Naive thymus-derived CD8-positive, alpha-beta T cell (primary cell): ENCODE measurements around the gene COBL. TPM values are rescaled to one million over a fixed set of nuclear protein-coding genes. Genes with fewer than 3 reads are reported as not detected.
"Not testable (repeated sequence)": the region's sequence is repeated elsewhere in the genome, so short reads cannot be mapped to it uniquely, and the experiment has no call there.

Source experiments
- ATAC-seq, 2 donors: fragments of 150-1000 bp; cut with Tn5 transposase in 1 of 2; sonication (Bioruptor Pico), chemical (Tn5 transposase) in 1 of 2; 1 replicate in 1 of 2; 2 replicates in 1 of 2; pipeline ENCODE4 v1.10.0; 2021; ENCODE audit warnings: mild to moderate bottlenecking in 2 of 2, moderate library complexity in 2 of 2
- POLR2A ChIA-PET: fragments of 350-600 bp; sonication (Branson Sonifier 250); formaldehyde crosslinking; loops from one replicate; lab custom pipeline; 2021; ENCODE audit warnings: antibody characterized with exemption; lab: Charles Lee
- DNase-seq, 10 donors: peaks; one replicate each; pipeline versions ENCODE4 v3.0.0 to v3.0.0-alpha.2; 2020 to 2022
- H3K27ac Mint-ChIP-seq, 10 donors: one replicate each; pipeline ENCODE4 v1.8.0; 2020 to 2022; ENCODE audit warnings: mild to moderate bottlenecking in 10 of 10, mixed read lengths in 10 of 10, moderate library complexity in 4 of 10, inconsistent platforms in 1 of 10
- H3K27me3 Mint-ChIP-seq, 5 donors: one replicate each; pipeline ENCODE4 v1.8.0; 2021 to 2022; ENCODE audit warnings: mixed read lengths in 5 of 5
- H3K36me3 Mint-ChIP-seq, 3 donors: one replicate each; pipeline ENCODE4 v1.8.0; 2020 to 2022; ENCODE audit warnings: mixed read lengths in 3 of 3, mild to moderate bottlenecking in 2 of 3, inconsistent platforms in 1 of 3
- H3K4me1 Mint-ChIP-seq, 4 donors: one replicate each; pipeline ENCODE4 v1.8.0; 2021 to 2022; ENCODE audit warnings: mixed read lengths in 4 of 4
- H3K4me3 Mint-ChIP-seq, 10 donors: one replicate each; pipeline ENCODE4 v1.8.0; 2020 to 2022; ENCODE audit warnings: mild to moderate bottlenecking in 10 of 10, mixed read lengths in 10 of 10, moderate library complexity in 6 of 10, inconsistent platforms in 1 of 10
- H3K9me3 Mint-ChIP-seq, 9 donors: one replicate each; pipeline ENCODE4 v1.8.0; 2020 to 2022; ENCODE audit warnings: mixed read lengths in 9 of 9, mild to moderate bottlenecking in 3 of 9, inconsistent platforms in 1 of 9, moderate library complexity in 1 of 9
- polyA plus RNA-seq, 3 donors: library from polyadenylated mRNA; unstranded; fragments of 300-500 nt; fragmentation: Illumina TruSeq; gene quantifications; one replicate each; pipeline ENCODE4 v1.2.3, GENCODE V29; 2021
- total RNA-seq, 8 experiments: library from RNA in 2 of 8; stranded (reverse) in 2 of 8; gene quantifications; one replicate each; pipeline ENCODE4 v1.2.3 and lab custom pipeline; 2021 to 2026

Gene COBL
- total and polyA plus RNA-seq, 5 experiments from 2014 or later: not detected

DNA sequence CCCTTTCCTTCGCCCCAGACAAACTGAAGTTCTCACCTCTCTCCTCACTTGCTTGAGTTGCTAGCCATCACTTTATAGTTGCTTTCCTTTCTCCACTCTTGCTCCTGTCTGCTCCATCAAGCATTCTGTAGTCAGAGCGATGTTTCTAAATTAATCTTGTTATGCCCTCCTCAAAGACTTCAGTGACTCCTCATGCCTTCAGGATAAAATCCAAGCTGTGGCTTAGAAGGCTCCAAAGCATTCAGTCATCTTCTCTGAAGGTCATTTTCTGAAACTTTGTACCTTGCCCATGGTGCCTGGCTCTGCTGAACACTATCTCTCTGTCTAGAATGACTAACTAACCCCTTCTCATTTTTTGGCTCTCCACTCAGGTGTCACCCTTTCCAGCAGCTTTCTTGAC is 311.5 kb downstream of the COBL start:
- H3K27ac Mint-ChIP-seq: no peak overlapping the region
- ATAC-seq (no peak), DNase-seq (no peak)
- POLR2A ChIA-PET: no interaction called here
- H3K27me3 Mint-ChIP-seq: peaks cover 0 to under 1% (median 0%) of the 10 kb centered on the region in 5 donors
- no peaks in the 10 kb centered on the region for H3K4me1 Mint-ChIP-seq
- H3K36me3 Mint-ChIP-seq: no peaks in the 10 kb centered on the region
- no peak overlapping the region for H3K4me3 Mint-ChIP-seq
- peaks cover 0 to 3% (median 0%) of the 10 kb centered on the region in 9 donors for H3K9me3 Mint-ChIP-seq

DNA sequence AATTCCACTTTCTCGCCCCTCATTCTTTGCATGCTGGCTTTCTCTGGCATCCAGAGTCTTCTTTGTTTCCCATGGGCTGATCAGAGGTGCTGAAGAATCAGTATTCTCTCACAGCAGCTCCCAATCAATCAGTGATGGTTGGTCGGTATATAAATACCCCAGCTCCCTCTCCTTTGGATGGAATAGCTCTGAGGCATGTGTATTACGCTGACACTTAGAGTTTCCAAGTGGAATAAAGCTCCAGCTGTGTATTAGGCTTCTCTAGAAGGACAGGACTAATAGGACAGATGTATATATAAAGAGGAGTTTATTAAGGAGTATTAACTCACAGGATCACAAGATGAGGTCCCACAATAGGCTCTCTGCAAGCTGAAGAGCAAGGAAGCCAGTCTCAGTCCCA is 315.7 kb downstream of the COBL start:
- H3K27ac Mint-ChIP-seq: no peak overlapping the region
- H3K4me1 Mint-ChIP-seq: no peaks in the 10 kb centered on the region
- POLR2A ChIA-PET: no interaction called here

DNA sequence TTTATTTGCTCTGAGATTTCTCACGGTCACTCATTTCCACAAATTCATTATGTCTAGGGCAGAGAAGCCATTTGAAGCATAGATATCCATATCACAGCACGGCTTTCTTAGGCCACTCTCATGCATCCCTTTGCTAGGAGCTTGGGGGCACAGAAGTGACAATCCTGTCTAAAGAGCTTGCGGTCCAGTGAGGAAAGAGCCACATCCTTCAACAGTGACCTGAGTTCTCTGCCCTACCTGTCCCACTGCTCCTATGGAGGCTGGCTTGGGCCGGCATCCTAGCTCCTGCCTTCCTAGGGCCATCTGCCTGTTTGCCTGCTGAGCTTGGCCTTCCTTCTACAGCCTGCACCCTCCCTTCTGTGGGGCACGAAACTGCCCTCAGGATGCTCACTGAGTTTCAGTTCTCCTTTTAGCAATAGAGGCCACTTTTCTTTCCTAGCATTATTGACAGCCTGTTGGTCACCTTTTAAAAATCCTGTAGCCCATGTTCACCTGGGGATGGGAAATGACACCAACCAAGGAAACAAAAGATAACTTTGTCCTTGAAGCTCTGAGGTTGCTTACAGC is 321.8 kb downstream of the COBL start:
- no peak for ATAC-seq
- Mint-ChIP-seq H3K4me3 (no peak overlapping the region), H3K27ac (no peak overlapping the region), H3K27me3 (peaks cover 0 to 4% (median 1%) of the 10 kb centered on the region in 5 donors), H3K36me3 (peaks cover 0 to 4% (median 3%) of the 10 kb centered on the region in 3 donors), H3K9me3 (peaks cover 0 to 16% (median 3%) of the 10 kb centered on the region in 9 donors), H3K4me1 (no peaks in the 10 kb centered on the region)
- POLR2A ChIA-PET: no interaction called here
- DNase-seq: no peak

More for the DNA sequence above, 315.7 kb downstream of the COBL start:
- Mint-ChIP-seq H3K27me3 (peaks cover 0 to 1% (median 0%) of the 10 kb centered on the region in 5 donors), H3K9me3 (peaks cover 0 to 16% (median 0%) of the 10 kb centered on the region in 9 donors), H3K36me3 (peaks cover 0 to 2% (median 0%) of the 10 kb centered on the region in 3 donors), H3K4me3 (no peak overlapping the region)
- no peak for ATAC-seq
- no peak for DNase-seq

DNA sequence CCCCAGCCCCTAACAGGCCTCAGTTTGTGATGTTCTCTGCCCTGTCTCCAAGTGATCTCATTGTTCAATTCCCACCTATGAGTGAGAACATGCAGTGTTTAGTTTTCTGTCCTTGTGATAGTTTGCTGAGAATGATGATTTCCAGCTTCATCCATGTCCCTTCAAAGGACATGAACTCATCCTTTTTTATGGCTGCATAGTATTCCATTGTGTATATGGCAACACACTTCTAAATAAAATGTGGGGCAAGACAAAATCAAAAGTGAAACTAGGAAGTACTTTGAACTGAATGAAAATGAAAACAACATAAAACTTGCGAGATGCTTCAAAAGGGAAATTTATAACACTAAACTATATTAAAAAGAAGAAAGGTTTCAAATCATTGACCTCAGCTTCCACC is 326.4 kb downstream of the COBL start:
- H3K36me3 Mint-ChIP-seq, H3K9me3 Mint-ChIP-seq, H3K4me1 Mint-ChIP-seq, POLR2A ChIA-PET, H3K4me3 Mint-ChIP-seq, ATAC-seq, DNase-seq, H3K27ac Mint-ChIP-seq: not testable (repeated sequence)
- H3K27me3 Mint-ChIP-seq: peaks cover 0 to 14% (median 6%) of the 10 kb centered on the region in 5 donors

DNA sequence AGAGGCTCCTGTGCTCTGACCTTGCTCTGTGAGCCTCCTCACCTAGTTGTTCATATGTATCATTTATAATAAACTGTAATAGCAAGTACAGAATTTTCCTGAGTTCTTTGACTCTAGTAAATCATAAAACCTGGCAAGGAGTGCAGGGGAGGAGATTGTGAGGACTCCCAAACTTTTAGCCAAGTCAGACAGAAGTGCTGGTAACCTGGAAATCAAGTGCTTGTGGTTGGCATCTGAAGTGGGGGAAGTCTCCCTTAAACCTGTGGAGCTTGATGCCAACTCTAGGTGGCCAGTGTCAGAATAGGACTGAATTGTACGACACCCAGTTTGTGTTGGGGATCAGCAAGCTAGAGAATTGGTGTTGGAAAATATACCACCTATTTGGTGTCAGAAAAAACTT is 327.6 kb downstream of the COBL start:
- no peaks in the 10 kb centered on the region for H3K4me1 Mint-ChIP-seq
- no peak overlapping the region for H3K4me3 Mint-ChIP-seq
- H3K9me3 Mint-ChIP-seq: peaks cover 0 to 5% (median 3%) of the 10 kb centered on the region in 9 donors
- peaks cover 0 to 4% (median 2%) of the 10 kb centered on the region in 3 donors for H3K36me3 Mint-ChIP-seq
- ATAC-seq (no peak), DNase-seq (no peak)
- peaks cover 0 to 21% (median 9%) of the 10 kb centered on the region in 5 donors for H3K27me3 Mint-ChIP-seq
- no peak overlapping the region for H3K27ac Mint-ChIP-seq
- POLR2A ChIA-PET: no interaction called here

GRCh38 chr7:50988465-50988864 is 328.1 kb downstream of the COBL start:
- POLR2A ChIA-PET: no interaction called here
- Mint-ChIP-seq H3K4me1 (no peaks in the 10 kb centered on the region), H3K27me3 (peaks cover 0 to 26% (median 12%) of the 10 kb centered on the region in 5 donors), H3K27ac (no peak overlapping the region), H3K36me3 (peaks cover 0 to 4% (median 2%) of the 10 kb centered on the region in 3 donors), H3K4me3 (no peak overlapping the region), H3K9me3 (peaks cover 0 to 5% (median 3%) of the 10 kb centered on the region in 9 donors)
- DNase-seq (no peak), ATAC-seq (no peak)

GRCh38 chr7:50985096-50985495 is 331.5 kb downstream of the COBL start:
- Mint-ChIP-seq H3K27ac (no peak overlapping the region), H3K4me1 (no peaks in the 10 kb centered on the region), H3K9me3 (peaks cover 0 to 2% (median under 1%) of the 10 kb centered on the region in 9 donors), H3K27me3 (peaks cover 0 to 41% (median 18%) of the 10 kb centered on the region in 5 donors), H3K4me3 (no peak overlapping the region), H3K36me3 (peaks cover 0 to 1% (median under 1%) of the 10 kb centered on the region in 3 donors)
- DNase-seq: no peak
- no peak for ATAC-seq
- POLR2A ChIA-PET: no interaction called here

DNA sequence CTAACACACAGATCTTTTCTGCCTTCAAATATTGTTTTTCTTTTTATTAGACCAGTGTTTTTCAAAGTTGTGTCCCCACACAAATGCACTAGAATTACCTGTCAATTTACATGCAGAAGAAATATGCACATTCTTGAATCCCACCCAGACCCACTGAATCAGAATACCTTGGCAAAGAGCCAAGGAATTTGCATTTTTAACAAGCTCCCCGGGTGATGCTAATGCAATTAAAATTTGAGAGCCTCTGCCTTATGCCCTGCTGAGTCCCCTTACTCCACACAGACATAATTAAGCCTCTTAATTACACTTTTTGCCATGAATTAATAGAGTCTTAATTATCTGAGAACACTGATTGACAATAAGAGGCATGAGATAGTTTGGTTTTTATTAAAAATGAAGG is 332.8 kb downstream of the COBL start:
- ATAC-seq: no peak
- H3K27ac Mint-ChIP-seq: no peak overlapping the region
- POLR2A ChIA-PET: no interaction called here

GRCh38 chr7:50982626-50983025 is 334.0 kb downstream of the COBL start:
- no peak overlapping the region for H3K4me3 Mint-ChIP-seq
- ATAC-seq (no peak), DNase-seq (no peak)
- H3K27ac Mint-ChIP-seq: no peak overlapping the region
- peaks cover 0 to 41% (median 18%) of the 10 kb centered on the region in 5 donors for H3K27me3 Mint-ChIP-seq
- no peaks in the 10 kb centered on the region for H3K4me1 Mint-ChIP-seq
- H3K36me3 Mint-ChIP-seq: peaks cover 0 to 5% (median 0%) of the 10 kb centered on the region in 3 donors
- POLR2A ChIA-PET: no interaction called here
- H3K9me3 Mint-ChIP-seq: peaks cover 0 to 13% (median 3%) of the 10 kb centered on the region in 9 donors

More for the DNA sequence above, 332.8 kb downstream of the COBL start:
- no peak for DNase-seq
- peaks cover 0 to 3% (median 0%) of the 10 kb centered on the region in 3 donors for H3K36me3 Mint-ChIP-seq
- no peaks in the 10 kb centered on the region for H3K4me1 Mint-ChIP-seq
- peaks cover 0 to 7% (median 2%) of the 10 kb centered on the region in 9 donors for H3K9me3 Mint-ChIP-seq
- peaks cover 0 to 41% (median 18%) of the 10 kb centered on the region in 5 donors for H3K27me3 Mint-ChIP-seq
- no peak overlapping the region for H3K4me3 Mint-ChIP-seq

- Mint-ChIP-seq H3K9me3 (peaks cover 0 to 15% (median 3%) of the 10 kb centered on the region in 9 donors), H3K36me3 (peaks cover 0 to 5% (median 0%) of the 10 kb centered on the region in 3 donors), H3K4me1 (no peaks in the 10 kb centered on the region), H3K4me3 (no peak overlapping the region), H3K27ac (no peak overlapping the region), H3K27me3 (peaks cover 0 to 41% (median 18%) of the 10 kb centered on the region in 5 donors)
- POLR2A ChIA-PET: no interaction called here
- DNase-seq (no peak), ATAC-seq (no peak)
Measured at GRCh38 chr7:50981743-50982142, 334.9 kb downstream of the COBL start.

DNA sequence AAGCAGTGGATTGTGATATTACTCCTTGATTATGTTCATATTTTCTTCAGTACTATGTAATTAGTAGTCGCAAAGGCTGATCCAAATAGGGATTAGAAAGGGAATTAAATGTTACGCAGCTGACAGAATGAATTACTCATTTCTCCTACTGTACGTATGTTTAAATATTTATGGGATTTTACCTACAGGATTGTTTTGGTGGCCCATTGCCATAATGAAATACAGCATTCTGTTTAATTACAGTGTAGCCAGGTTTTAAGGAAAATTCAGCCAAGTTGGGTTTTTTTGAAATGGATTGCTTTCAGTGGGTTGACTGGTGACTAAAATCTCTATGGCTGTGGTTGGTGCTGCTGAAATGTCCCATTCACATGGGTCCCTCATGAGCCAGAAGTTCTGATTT is 336.2 kb downstream of the COBL start:
- ATAC-seq (no peak), DNase-seq (no peak)
- Mint-ChIP-seq H3K27ac (no peak overlapping the region), H3K36me3 (peaks cover 0 to 5% (median 0%) of the 10 kb centered on the region in 3 donors), H3K9me3 (peaks cover 0 to 17% (median 5%) of the 10 kb centered on the region in 9 donors), H3K4me1 (no peaks in the 10 kb centered on the region), H3K4me3 (no peak overlapping the region), H3K27me3 (peaks cover 0 to 28% (median 12%) of the 10 kb centered on the region in 5 donors)
- POLR2A ChIA-PET: no interaction called here

DNA sequence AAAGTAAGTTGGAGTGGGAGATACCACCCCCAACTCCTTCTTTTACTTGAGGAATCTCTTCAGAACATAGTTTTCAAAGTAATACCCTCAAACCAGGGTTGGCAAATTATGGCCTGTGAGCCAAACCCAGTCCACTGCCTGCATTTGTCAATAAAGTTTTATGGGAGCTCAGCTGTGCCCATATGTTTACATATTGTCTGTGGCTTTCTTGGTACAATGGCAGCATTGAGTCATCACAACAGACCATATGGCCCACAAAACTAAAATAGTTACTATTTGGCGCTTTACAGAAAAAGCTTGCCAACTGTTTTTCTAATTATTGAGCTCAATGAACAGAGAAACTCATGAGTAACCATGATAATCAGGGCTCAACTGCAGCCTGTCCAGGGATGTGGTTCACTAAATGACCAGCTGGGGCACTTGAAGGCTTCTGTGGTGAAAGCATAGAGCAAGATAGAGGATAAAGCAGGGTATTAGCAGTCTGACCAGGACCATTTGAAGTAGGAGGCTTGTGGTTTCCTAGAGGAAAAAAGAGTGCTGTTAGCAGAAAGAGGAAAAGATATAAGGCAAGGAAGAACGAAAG is 337.9 kb downstream of the COBL start:
- POLR2A ChIA-PET: no interaction called here
- Mint-ChIP-seq H3K4me3 (no peak overlapping the region), H3K27ac (no peak overlapping the region), H3K4me1 (peaks cover 0 to 8% (median 3%) of the 10 kb centered on the region in 4 donors), H3K9me3 (peaks cover 0 to 17% (median 5%) of the 10 kb centered on the region in 9 donors), H3K36me3 (peaks cover 0 to 5% (median 0%) of the 10 kb centered on the region in 3 donors), H3K27me3 (peaks cover 3 to 22% (median 8%) of the 10 kb centered on the region in 5 donors)
- no peak for ATAC-seq
- DNase-seq: no peak

GRCh38 chr7:50977421-50977820 is 339.2 kb downstream of the COBL start:
- H3K27me3 Mint-ChIP-seq: peaks cover 2 to 28% (median 5%) of the 10 kb centered on the region in 5 donors
- peaks cover 0 to 5% (median 0%) of the 10 kb centered on the region in 3 donors for H3K36me3 Mint-ChIP-seq
- H3K9me3 Mint-ChIP-seq: peaks cover 0 to 17% (median 5%) of the 10 kb centered on the region in 9 donors
- no peak overlapping the region for H3K27ac Mint-ChIP-seq
- H3K4me3 Mint-ChIP-seq: no peak overlapping the region
- ATAC-seq: no peak
- DNase-seq: no peak
- H3K4me1 Mint-ChIP-seq: peaks cover 0 to 9% (median 3%) of the 10 kb centered on the region in 4 donors
- POLR2A ChIA-PET: no interaction called here
